Hematopoietic multipotent progenitor cell (in vitro differentiated cells): ENCODE results near the gene RAB17. TPM values are rescaled to one million over a fixed set of nuclear protein-coding genes. Genes with fewer than 3 reads are reported as not detected.

Experiments used
- DNase-seq, 3 donors: peaks; one replicate each; pipeline ENCODE4 v3.0.0-alpha.2; 2011 to 2015; ENCODE audit warnings: low read depth in 2 of 3, low spot score in 2 of 3
- total RNA-seq: library from RNA; depleted of rRNA; stranded (reverse); fragments of >200 nt; gene quantifications from one replicate; pipeline ENCODE4 v1.2.3, GENCODE V29; 2012

Gene RAB17
- total RNA-seq, 1 donor: not detected

- DNase-seq: no peak
Observed at GRCh38 chr2:237540223-237540775, 50.2 kb downstream of the RAB17 start.

GRCh38 chr2:237539681-237540080, 50.9 kb downstream of the RAB17 start:
- DNase-seq: no peak

DNA sequence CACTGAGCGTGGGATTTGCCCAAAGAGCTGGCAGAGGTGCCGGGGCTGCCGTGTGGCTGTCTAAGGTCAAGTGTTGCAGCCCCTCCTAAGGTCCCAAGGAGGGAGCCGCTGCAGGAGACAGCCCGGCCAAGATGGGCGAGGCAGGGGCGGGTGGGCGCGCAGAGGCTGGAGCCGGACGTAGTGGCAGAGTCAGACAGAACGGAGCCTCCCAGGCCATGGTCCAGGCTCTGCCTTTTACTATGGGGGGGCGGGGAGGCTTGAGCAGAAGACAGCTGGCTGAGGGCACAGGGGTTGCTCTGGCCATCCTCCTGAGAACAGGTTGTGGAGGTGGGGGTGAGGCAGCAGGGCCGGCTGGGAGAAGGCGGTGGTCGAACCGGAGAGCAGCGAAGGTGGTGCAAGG, 51.6 kb downstream of the RAB17 start:
- no peak for DNase-seq

- DNase-seq: no peak
Observed at GRCh38 chr2:237538001-237538720, 52.4 kb downstream of the RAB17 start.

- no peak for DNase-seq
Observed at GRCh38 chr2:237536617-237537016, 53.9 kb downstream of the RAB17 start.

- no peak for DNase-seq
Observed at GRCh38 chr2:237536083-237536415, 54.5 kb downstream of the RAB17 start.

- DNase-seq: no peak
Observed at GRCh38 chr2:237535385-237536082, 55.0 kb downstream of the RAB17 start.

GRCh38 chr2:237534380-237534779, 56.2 kb downstream of the RAB17 start:
- no peak for DNase-seq

DNA sequence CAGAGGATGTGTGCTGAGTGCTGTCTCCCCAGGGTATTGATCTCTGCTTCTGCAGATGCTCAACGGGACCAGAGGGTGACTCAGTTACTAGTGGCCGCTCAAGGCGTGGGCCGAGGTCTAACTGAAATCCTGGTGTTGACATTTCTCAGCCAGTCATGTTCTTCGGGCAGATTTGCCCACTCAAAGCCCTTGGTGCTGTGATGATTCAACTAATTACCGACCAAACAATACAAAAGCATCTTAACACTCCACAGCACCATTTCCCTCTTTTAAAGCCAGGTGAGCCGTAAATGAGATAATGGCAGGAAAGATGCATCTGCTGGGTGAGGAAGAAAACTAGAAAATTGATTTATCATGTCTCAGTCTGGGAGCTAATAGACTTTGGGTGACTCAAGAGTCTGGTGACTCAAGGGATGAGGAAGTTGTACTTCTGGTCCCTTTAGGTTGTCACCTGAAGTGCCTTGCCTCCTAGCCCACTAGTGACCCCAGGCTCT, 56.8 kb downstream of the RAB17 start:
- no peak for DNase-seq

DNA sequence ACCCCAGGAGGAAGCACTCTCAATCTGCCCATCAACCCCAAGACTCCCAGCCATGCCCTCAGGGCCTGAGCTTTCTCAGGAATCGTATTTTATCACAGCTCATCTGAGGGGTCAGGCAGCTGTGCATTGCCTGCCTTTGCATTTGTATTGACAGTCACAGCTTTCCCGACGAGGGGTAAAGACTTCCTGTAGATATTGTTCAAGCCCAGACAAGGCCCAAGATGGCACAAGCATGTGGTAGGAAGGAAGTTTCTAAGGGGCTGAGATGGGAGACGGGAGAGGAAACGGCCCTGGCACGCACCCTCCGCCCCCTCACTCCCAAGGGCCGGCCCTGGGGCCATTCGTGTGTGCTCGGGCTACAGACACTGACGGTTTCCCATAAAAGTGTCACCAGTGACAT, 58.4 kb downstream of the RAB17 start:
- no peak for DNase-seq

DNA sequence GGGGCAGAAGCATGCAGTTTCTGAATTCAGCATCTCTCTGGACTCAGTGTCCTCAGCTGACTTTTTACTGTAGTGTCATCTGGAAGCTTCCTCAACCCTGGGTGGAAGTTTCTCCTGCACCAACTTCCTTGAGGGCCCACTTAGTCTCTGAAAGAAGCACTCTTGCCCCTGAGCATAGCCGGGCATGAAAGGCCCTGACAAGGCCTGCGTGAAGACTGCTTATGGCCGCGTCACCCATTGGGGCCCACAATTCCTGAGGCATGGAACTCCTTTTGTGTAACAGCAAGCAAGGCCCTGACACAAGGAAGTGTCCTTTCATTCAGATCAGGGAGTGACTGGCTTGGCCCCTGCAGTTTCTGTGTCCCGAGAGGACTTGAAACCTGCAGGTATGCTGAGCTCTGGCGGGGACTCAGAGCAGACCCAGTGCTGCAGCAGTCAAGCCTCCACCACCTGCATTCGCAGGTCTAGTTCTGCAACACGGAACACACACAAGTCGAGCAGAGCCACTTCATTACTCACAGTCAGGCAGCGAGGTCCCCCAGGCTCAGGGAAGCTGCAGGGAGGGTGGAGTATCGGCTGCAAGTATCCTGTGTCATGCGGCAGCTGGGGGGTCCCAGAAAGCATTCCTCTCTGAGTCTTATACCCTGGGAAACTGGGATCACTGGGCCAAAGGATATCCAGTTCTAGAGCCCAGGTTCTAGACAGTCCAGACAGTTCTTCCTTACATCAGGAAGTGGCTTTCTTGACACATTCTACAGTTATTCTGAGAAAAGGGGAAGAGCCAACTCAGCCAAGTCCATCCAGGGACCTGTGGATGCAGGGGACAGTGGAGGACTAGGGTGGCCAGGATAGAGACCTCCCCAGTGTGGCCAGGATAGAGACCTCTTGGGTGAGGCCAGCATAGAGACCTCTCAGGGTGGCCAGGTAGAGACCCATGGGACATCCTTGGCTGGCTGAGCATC, 59.8 kb downstream of the RAB17 start:
- no peak for DNase-seq

DNA sequence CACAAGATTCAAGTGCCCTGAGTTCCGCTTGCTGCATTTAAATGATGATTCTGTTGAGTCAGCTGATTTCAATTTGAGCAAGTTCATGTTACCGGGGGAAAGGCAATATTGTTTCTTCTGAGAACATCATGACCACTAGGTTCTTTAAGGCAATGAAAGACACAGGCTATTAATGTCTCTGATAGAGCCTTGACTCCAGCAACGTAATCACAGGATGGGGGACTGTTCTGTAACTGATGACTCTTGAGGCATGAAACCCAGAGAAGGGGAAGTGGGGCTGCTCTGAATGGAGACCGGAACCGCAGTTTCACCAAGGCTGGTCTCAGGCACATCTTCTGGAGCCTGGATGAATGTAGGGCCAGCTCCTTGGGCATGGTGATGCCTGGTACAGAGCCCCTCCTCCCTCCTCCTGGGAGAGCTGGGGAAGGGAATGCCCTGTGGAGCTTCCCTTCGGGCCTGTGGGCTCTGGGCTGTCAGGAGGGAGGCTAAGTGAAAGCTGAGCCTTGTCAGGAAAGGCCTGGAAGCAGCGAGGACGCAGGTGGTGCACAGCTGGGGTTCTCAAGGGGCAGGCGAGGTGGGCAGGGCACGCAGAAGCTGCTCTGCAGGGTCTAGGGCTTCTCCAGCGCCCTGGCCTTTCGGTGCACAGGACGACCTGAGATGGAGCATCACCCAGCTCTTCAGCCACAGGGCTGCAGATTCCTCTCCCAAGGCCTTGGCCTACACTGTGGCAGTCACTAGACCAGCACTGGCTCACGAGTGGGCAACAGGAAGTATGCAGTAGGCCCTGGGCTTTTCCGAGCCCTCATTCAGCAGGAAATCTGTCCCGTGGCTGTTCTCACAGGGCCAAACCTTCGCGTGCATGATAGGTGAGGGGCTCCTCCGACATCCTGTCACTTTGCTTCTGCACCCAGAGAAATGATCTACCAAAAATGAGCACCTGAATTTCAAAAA, 60.8 kb downstream of the RAB17 start:
- no peak for DNase-seq

GRCh38 chr2:237527766-237528165, 62.8 kb downstream of the RAB17 start:
- no peak for DNase-seq

GRCh38 chr2:237527233-237527632, 63.3 kb downstream of the RAB17 start:
- DNase-seq: no peak

DNA sequence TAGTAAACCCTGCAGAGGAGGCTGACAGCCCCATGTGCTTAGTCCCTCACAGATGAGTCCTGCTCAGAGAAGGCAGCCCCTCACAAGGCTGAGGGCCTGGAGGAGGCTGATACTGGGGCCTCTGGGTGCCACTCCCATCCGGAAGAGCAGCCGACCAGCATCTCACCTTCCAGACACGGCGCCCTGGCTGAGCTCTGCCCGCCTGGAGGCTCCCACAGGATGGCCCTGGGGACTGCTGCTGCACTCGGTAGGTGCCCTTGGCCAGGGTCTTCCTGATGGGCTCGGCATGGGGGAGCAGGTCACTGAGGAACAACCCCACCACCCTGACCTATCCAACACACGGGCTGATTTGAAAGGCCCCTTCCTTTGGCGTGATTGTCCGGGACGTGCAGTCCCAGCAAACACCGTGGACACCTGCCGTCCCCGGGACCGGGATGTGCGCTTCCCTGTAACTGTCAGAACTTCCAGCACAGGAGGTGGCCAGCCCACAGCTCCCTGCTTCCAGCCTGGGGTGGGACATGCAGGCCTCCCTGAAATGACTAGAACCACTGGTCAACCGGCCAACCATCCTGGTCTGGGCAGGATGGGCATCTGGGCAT, 64.9 kb downstream of the RAB17 start:
- no peak for DNase-seq

DNA sequence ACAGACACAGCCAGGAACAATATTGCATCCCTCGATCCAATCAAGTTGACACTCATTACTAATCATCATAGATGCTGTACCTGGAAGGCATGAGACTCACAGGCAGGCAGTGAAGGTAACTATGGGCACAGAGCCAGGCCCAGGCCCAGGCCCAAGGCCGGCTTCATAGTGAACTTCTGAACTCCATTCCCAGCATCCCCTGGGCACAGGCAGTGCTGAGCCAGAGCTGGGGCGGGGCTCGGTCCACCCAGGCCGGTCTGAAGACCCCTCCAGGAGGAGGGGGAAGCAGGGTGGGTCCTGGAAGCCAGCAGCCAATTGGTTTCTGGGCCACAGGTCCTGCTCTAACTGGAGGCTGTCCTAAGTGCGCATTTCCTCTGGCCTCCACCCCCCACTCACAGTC, 65.9 kb downstream of the RAB17 start:
- no peak for DNase-seq
